Measurements from ENCODE around the gene PI16. TPM values are rescaled to one million over a fixed set of nuclear protein-coding genes. Genes with fewer than 3 reads are reported as not detected.

Gene PI16
- total and polyA plus RNA-seq, 5 donors from 2014 or later: 31.9 to 113 (median 62.3) TPM

DNA sequence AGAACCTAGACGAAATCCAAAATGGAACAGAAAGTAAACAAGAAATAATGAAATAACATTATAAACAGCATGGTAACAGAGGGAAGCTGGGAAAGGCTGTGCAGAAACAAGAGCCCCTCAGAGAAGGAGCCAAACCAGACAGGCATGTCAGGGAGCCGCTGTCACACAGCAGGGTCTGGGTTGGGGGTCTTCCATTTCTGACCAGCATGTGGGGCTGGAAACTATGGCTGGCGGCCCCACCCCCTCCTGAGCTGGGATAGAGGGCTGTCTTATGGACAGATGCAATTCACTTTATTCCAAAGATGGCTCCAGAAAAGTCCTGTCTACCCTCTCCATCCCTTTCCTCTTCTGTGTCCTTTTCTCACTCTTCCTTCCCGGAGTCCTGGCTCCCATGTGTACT is 41.5 kb upstream of the PI16 start:
- DNase-seq (no peak), ATAC-seq (ENCODE audit: low read depth in 2 of 2) (no peak)
- H3K4me3 ChIP-seq (ENCODE audit: low read depth, low read length): peak overlapping the region; percentile 75
- Mint-ChIP-seq H3K4me1 (peaks cover 12 to 42% (median 27%) of the 10 kb centered on the region in 4 donors), H3K4me3 (peak overlapping the region in 3 of 4 donors; percentile 22 to 79 (median 68)), H3K36me3 (peaks cover 28% of the 10 kb centered on the region), H3K9me3 (no peaks in the 10 kb centered on the region), H3K27ac (peak overlapping the region; percentile 83 to 95 (median 84)), H3K27me3 (no peaks in the 10 kb centered on the region)
- peaks cover 48% of the 10 kb centered on the region for H3K36me3 ChIP-seq (ENCODE audit: control insufficient read depth, insufficient read depth, low read length)
- no peaks in the 10 kb centered on the region for H3K27me3 ChIP-seq (ENCODE audit: control insufficient read depth, insufficient read depth, low read length)
- H3K4me1 ChIP-seq (ENCODE audit: control insufficient read depth, insufficient read depth, low read length, poor library complexity, severe bottlenecking): peaks cover 23% of the 10 kb centered on the region
- H3K9me3 ChIP-seq (ENCODE audit: control insufficient read depth in 2 of 2, low read length in 2 of 2): no peaks in the 10 kb centered on the region
- H3K27ac ChIP-seq (ENCODE audit: insufficient read depth, low read length, poor library complexity, severe bottlenecking): peak overlapping the region; percentile 48

GRCh38 chr6:36914227-36914794 is 40.2 kb upstream of the PI16 start:
- H3K27ac ChIP-seq (ENCODE audit: insufficient read depth, low read length, poor library complexity, severe bottlenecking): no peak overlapping the region
- peaks cover 52% of the 10 kb centered on the region for H3K36me3 ChIP-seq (ENCODE audit: control insufficient read depth, insufficient read depth, low read length)

GRCh38 chr6:36915599-36915998 is 38.9 kb upstream of the PI16 start:
- Mint-ChIP-seq H3K27ac (peak overlapping the region in 1 of 3 donors; percentile 54), H3K4me3 (peak overlapping the region in 1 of 4 donors; percentile 87), H3K36me3 (peaks cover 29% of the 10 kb centered on the region), H3K27me3 (no peaks in the 10 kb centered on the region), H3K4me1 (peaks cover 12 to 35% (median 23%) of the 10 kb centered on the region in 4 donors), H3K9me3 (no peaks in the 10 kb centered on the region)
- peaks cover 23% of the 10 kb centered on the region for H3K4me1 ChIP-seq (ENCODE audit: control insufficient read depth, insufficient read depth, low read length, poor library complexity, severe bottlenecking)
- H3K9me3 ChIP-seq (ENCODE audit: control insufficient read depth in 2 of 2, low read length in 2 of 2): no peaks in the 10 kb centered on the region
- H3K27me3 ChIP-seq (ENCODE audit: control insufficient read depth, insufficient read depth, low read length): no peaks in the 10 kb centered on the region
- no peak overlapping the region for H3K27ac ChIP-seq (ENCODE audit: insufficient read depth, low read length, poor library complexity, severe bottlenecking)
- ATAC-seq (ENCODE audit: low read depth in 2 of 2): no peak
- peaks cover 64% of the 10 kb centered on the region for H3K36me3 ChIP-seq (ENCODE audit: control insufficient read depth, insufficient read depth, low read length)
- H3K4me3 ChIP-seq (ENCODE audit: low read depth, low read length): no peak overlapping the region
- DNase-seq: no peak

More at GRCh38 chr6:36914227-36914794, 40.2 kb upstream of the PI16 start:
- DNase-seq (peak in 1 of 3 donors; percentile 4), ATAC-seq (ENCODE audit: low read depth in 2 of 2) (no peak)
- H3K4me3 ChIP-seq (ENCODE audit: low read depth, low read length): no peak overlapping the region
- Mint-ChIP-seq H3K9me3 (no peaks in the 10 kb centered on the region), H3K27me3 (no peaks in the 10 kb centered on the region), H3K27ac (peak overlapping the region in 2 of 3 donors; percentile 75 to 90), H3K36me3 (peaks cover 28% of the 10 kb centered on the region), H3K4me1 (peaks cover 12 to 35% (median 23%) of the 10 kb centered on the region in 4 donors), H3K4me3 (no peak overlapping the region)
- H3K9me3 ChIP-seq (ENCODE audit: control insufficient read depth in 2 of 2, low read length in 2 of 2): no peaks in the 10 kb centered on the region
- peaks cover 23% of the 10 kb centered on the region for H3K4me1 ChIP-seq (ENCODE audit: control insufficient read depth, insufficient read depth, low read length, poor library complexity, severe bottlenecking)
- H3K27me3 ChIP-seq (ENCODE audit: control insufficient read depth, insufficient read depth, low read length): no peaks in the 10 kb centered on the region

GRCh38 chr6:36916126-36916525 is 38.4 kb upstream of the PI16 start:
- Mint-ChIP-seq H3K4me1 (peaks cover 12 to 30% (median 23%) of the 10 kb centered on the region in 4 donors), H3K9me3 (no peaks in the 10 kb centered on the region), H3K36me3 (peaks cover 30% of the 10 kb centered on the region), H3K4me3 (no peak overlapping the region), H3K27me3 (no peaks in the 10 kb centered on the region), H3K27ac (peak overlapping the region in 2 of 3 donors; percentile 54 to 55)
- no peaks in the 10 kb centered on the region for H3K9me3 ChIP-seq (ENCODE audit: control insufficient read depth in 2 of 2, low read length in 2 of 2)
- no peak overlapping the region for H3K4me3 ChIP-seq (ENCODE audit: low read depth, low read length)
- H3K27ac ChIP-seq (ENCODE audit: insufficient read depth, low read length, poor library complexity, severe bottlenecking): no peak overlapping the region
- peaks cover 69% of the 10 kb centered on the region for H3K36me3 ChIP-seq (ENCODE audit: control insufficient read depth, insufficient read depth, low read length)
- H3K4me1 ChIP-seq (ENCODE audit: control insufficient read depth, insufficient read depth, low read length, poor library complexity, severe bottlenecking): peaks cover 23% of the 10 kb centered on the region
- no peak for DNase-seq
- ATAC-seq (ENCODE audit: low read depth in 2 of 2): no peak
- H3K27me3 ChIP-seq (ENCODE audit: control insufficient read depth, insufficient read depth, low read length): no peaks in the 10 kb centered on the region

DNA sequence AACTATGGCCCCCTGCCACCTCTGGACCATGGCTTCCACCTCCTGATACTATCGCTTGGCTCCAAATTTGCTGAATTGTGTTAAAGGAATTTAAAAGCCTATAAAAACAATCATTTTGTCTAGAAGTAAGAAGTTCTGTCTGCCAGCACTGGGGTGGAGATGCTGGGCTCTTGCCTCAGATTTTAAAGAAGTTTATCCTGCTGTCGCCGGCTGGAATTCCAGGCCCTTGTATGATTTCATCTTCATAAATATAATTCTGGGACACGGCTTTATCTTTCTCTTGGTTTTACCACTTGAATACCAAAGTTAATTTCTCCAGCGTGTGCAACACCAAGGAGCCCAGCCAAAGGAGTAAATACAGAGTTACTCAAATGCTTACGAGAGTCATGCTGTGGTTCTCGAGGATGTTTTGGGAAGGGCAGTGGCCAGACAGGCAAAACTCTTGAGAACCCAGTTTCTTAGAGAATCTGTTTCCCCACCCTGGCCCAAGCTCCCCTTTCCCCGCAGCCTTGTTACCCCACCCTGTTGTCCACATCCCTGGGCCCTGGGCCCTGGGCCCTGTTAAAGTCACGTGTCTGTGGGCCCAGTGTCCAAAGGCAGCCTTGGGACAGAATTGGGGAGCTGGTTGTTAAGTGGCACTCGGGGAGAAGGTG is 36.9 kb upstream of the PI16 start:
- Histone ChIP-seq H3K9me3 (ENCODE audit: control insufficient read depth in 2 of 2, low read length in 2 of 2) (no peaks in the 10 kb centered on the region), H3K27ac (ENCODE audit: insufficient read depth, low read length, poor library complexity, severe bottlenecking) (no peak overlapping the region), H3K27me3 (ENCODE audit: control insufficient read depth, insufficient read depth, low read length) (no peaks in the 10 kb centered on the region), H3K4me3 (ENCODE audit: low read depth, low read length) (no peak overlapping the region), H3K4me1 (ENCODE audit: control insufficient read depth, insufficient read depth, low read length, poor library complexity, severe bottlenecking) (peaks cover 14% of the 10 kb centered on the region), H3K36me3 (ENCODE audit: control insufficient read depth, insufficient read depth, low read length) (peaks cover 78% of the 10 kb centered on the region)
- no peak overlapping the region for H3K4me3 Mint-ChIP-seq
- no peaks in the 10 kb centered on the region for H3K9me3 Mint-ChIP-seq
- DNase-seq (no peak), ATAC-seq (ENCODE audit: low read depth in 2 of 2) (no peak)
- no peaks in the 10 kb centered on the region for H3K27me3 Mint-ChIP-seq
- peaks cover 32% of the 10 kb centered on the region for H3K36me3 Mint-ChIP-seq
- peaks cover 4 to 18% (median 12%) of the 10 kb centered on the region in 4 donors for H3K4me1 Mint-ChIP-seq
- H3K27ac Mint-ChIP-seq: peak overlapping the region in 2 of 3 donors; percentile 41 to 63

- DNase-seq (no peak), ATAC-seq (ENCODE audit: low read depth in 2 of 2) (no peak)
- Mint-ChIP-seq H3K9me3 (no peaks in the 10 kb centered on the region), H3K27ac (peak overlapping the region in 1 of 3 donors; percentile 9), H3K36me3 (peaks cover 38% of the 10 kb centered on the region), H3K4me3 (no peak overlapping the region), H3K27me3 (no peaks in the 10 kb centered on the region), H3K4me1 (peaks cover 0 to 6% (median 1%) of the 10 kb centered on the region in 4 donors)
- Histone ChIP-seq H3K4me3 (ENCODE audit: low read depth, low read length) (no peak overlapping the region), H3K9me3 (ENCODE audit: control insufficient read depth in 2 of 2, low read length in 2 of 2) (no peaks in the 10 kb centered on the region), H3K4me1 (ENCODE audit: control insufficient read depth, insufficient read depth, low read length, poor library complexity, severe bottlenecking) (no peaks in the 10 kb centered on the region), H3K36me3 (ENCODE audit: control insufficient read depth, insufficient read depth, low read length) (peaks cover 86% of the 10 kb centered on the region), H3K27me3 (ENCODE audit: control insufficient read depth, insufficient read depth, low read length) (no peaks in the 10 kb centered on the region), H3K27ac (ENCODE audit: insufficient read depth, low read length, poor library complexity, severe bottlenecking) (no peak overlapping the region)
Observed at GRCh38 chr6:36920049-36920448, 34.5 kb upstream of the PI16 start.

DNA sequence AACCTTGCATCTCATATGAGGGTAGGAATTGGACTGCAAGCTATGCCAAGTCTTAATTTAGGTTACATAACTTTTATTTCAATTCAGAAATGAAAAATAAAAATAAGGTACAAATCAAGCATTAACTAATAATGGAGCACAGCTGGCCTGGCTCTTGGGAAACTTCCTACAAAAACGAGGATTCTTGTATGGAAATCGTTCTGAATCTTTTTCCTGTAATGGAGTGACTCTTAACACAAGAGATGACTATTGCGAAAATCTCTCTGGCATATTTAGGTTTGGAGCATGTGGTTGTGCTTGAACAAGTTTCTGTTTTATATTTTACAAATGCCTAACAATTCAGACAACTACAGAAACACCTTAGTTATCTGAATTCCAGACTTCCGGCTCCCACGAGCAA is 34.0 kb upstream of the PI16 start:
- peak overlapping the region in 1 of 3 donors; percentile 71 for H3K27ac Mint-ChIP-seq
- H3K4me3 Mint-ChIP-seq: no peak overlapping the region
- Histone ChIP-seq H3K4me1 (ENCODE audit: control insufficient read depth, insufficient read depth, low read length, poor library complexity, severe bottlenecking) (no peaks in the 10 kb centered on the region), H3K4me3 (ENCODE audit: low read depth, low read length) (no peak overlapping the region), H3K36me3 (ENCODE audit: control insufficient read depth, insufficient read depth, low read length) (peaks cover 84% of the 10 kb centered on the region), H3K27ac (ENCODE audit: insufficient read depth, low read length, poor library complexity, severe bottlenecking) (no peak overlapping the region), H3K9me3 (ENCODE audit: control insufficient read depth in 2 of 2, low read length in 2 of 2) (no peaks in the 10 kb centered on the region), H3K27me3 (ENCODE audit: control insufficient read depth, insufficient read depth, low read length) (no peaks in the 10 kb centered on the region)
- no peak for ATAC-seq (ENCODE audit: low read depth in 2 of 2)
- no peak for DNase-seq
- peaks cover 0 to 6% (median 3%) of the 10 kb centered on the region in 4 donors for H3K4me1 Mint-ChIP-seq
- H3K36me3 Mint-ChIP-seq: peaks cover 40% of the 10 kb centered on the region
- no peaks in the 10 kb centered on the region for H3K9me3 Mint-ChIP-seq
- H3K27me3 Mint-ChIP-seq: no peaks in the 10 kb centered on the region

All from CD4-positive, CD25-positive, alpha-beta regulatory T cell (primary cell).